GM12878 (cell line): Measurements from ENCODE around the gene GET3. TPM values are rescaled to one million over a fixed set of nuclear protein-coding genes. Genes with fewer than 3 reads are reported as not detected.

Source experiments
- ATF3 ChIP-seq: IDR thresholded peaks from 2 replicates; pipeline ENCODE4 v1.6.1; 2011; ENCODE audit warnings: low read depth, mild to moderate bottlenecking, low read length, moderate library complexity, borderline replicate concordance; ENCODE audit errors: extremely low read depth
- BCLAF1 ChIP-seq: fragments of 450-650 bp; IDR thresholded peaks from 2 replicates; pipeline ENCODE4 v1.6.1; 2017; ENCODE audit warnings: antibody characterized with exemption, mild to moderate bottlenecking, moderate library complexity
- CBX3 ChIP-seq: fragments of 200-600 bp; sonication (generic); IDR thresholded peaks from 2 replicates; pipeline ENCODE4 v1.6.1; 2016; ENCODE audit warnings: low read depth, borderline replicate concordance
- CUX1 ChIP-seq: IDR thresholded peaks from 2 replicates; pipeline ENCODE4 v1.6.1; 2012; ENCODE audit warnings: improper control_type of control experiment, low read depth, low read length; ENCODE audit not compliant: insufficient replicate concordance
- IKZF1 ChIP-seq: fragments of 450-650 bp; conservative IDR thresholded peaks from 2 replicates; pipeline ENCODE4 v1.6.1; 2017; ENCODE audit warnings: antibody characterized with exemption, mild to moderate bottlenecking
- NBN ChIP-seq: fragments of 450-650 bp; IDR thresholded peaks from 2 replicates; pipeline ENCODE4 v1.6.1; 2016
- NR2C2 ChIP-seq: IDR thresholded peaks from 2 replicates; pipeline ENCODE4 v1.6.1; 2011; ENCODE audit warnings: borderline replicate concordance, low read depth; ENCODE audit not compliant: control insufficient read depth, insufficient read length
- RELB ChIP-seq: fragments of 450-650 bp; IDR thresholded peaks from 2 replicates; pipeline ENCODE4 v1.6.1; 2017; ENCODE audit warnings: low read depth, mild to moderate bottlenecking, moderate library complexity
- SREBF2 ChIP-seq: IDR thresholded peaks from 2 replicates; pipeline ENCODE4 v1.6.1; 2012; ENCODE audit warnings: mild to moderate bottlenecking, low read length
- ZBTB11 ChIP-seq: fragments of 450-650 bp; formaldehyde crosslinking; IDR thresholded peaks from 2 replicates; pipeline ENCODE4 v1.5.0; 2022; ENCODE audit warnings: mild to moderate bottlenecking, missing genetic modification characterization
- ZBTB33 ChIP-seq: fragments of 450-650 bp; IDR thresholded peaks from 2 replicates; pipeline ENCODE4 v1.6.1; 2017; ENCODE audit warnings: mild to moderate bottlenecking
- polyA plus RNA-seq, 11 experiments: library from polyadenylated mRNA; depleted of rRNA in 4 of 11; unstranded in 6 of 11; stranded (reverse) in 5 of 11; fragments of >200 nt; fragmentation: Nextera tagmentation in 4 of 11; fragmentation: Illumina TruSeq in 1 of 11; extraction: Ambion mirVana in 4 of 11; extraction: Trizol in 1 of 11; gene quantifications; 1 replicate in 1 of 11; 2 replicates in 10 of 11; pipeline versions ENCODE4 v1.2.1 to v1.2.3, GENCODE V29; 2011 to 2016; ENCODE audit warnings: inconsistent platforms in 2 of 11, missing spikeins in 2 of 11, low read depth in 1 of 11
- total RNA-seq, 4 experiments: library from RNA; depleted of rRNA in 3 of 4; stranded (reverse); fragments of >200 nt in 3 of 4; fragmentation: Illumina TruSeq in 1 of 4; extraction: Trizol in 1 of 4; gene quantifications; 2 replicates each; pipeline versions ENCODE4 v1.2.1 to v1.2.3, GENCODE V29; 2013 to 2021

The GET3 gene
- total and polyA plus RNA-seq, 10 of the 15 experiments (the other 5 are each of a cell fraction or from before 2014, with no cell fraction given) = 14.5 to 144 (median 97.2) TPM

GRCh38 chr19:12796146-12797071, 59.1 kb downstream of the GET3 start (continued):
- TF ChIP-seq NR2C2 (no peak), NBN (peak; percentile 95), ZBTB33 (no peak), SREBF2 (no peak), IKZF1 (peak; percentile 61; the same call in 1 of the 2 replicates), CUX1 (no peak), BCLAF1 (no peak), CBX3 (no peak), RELB (0 out of 2 replicates have a peak, but pooled peaks have one; percentile 54), ZBTB11 (CRISPR knock-in tag) (no peak), ATF3 (no peak)
